SK-N-SH (cell line): ENCODE measurements around the gene MEGF10. TPM values are rescaled to one million over a fixed set of nuclear protein-coding genes. Genes with fewer than 3 reads are reported as not detected.

Experiments
- CTCF ChIA-PET: fragments of 300-600, 350-600 bp; formaldehyde crosslinking; extraction: SDS; loops from one replicate; lab custom pipeline; 2021; lab: Yijun Ruan, JAX
- POLR2A ChIA-PET: fragments of 350-600 bp; sonication (Branson Sonifier 250); formaldehyde crosslinking; extraction: SDS; loops from one replicate; lab custom pipeline; 2020; ENCODE audit warnings: antibody characterized with exemption, inconsistent platforms; lab: Yijun Ruan, JAX
- DNase-seq: peaks from one replicate; pipeline ENCODE4 v3.0.0; 2012
- H2AFZ ChIP-seq: fragments of 200-600 bp; sonication (generic); 2 replicates; pipeline ENCODE4 v1.8.1; 2016; ENCODE audit warnings: antibody characterized with exemption, mild to moderate bottlenecking, low read depth
- H3F3A ChIP-seq: fragments of 200-600 bp; sonication (generic); replicated peaks from 2 replicates; pipeline ENCODE3; 2016; ENCODE audit warnings: antibody characterized with exemption, mild to moderate bottlenecking; ENCODE audit not compliant: insufficient read depth
- H3K27ac ChIP-seq, 2 experiments: fragments of 200-500 bp in 1 of 2; fragments of 200-600 bp in 1 of 2; sonication (Bioruptor generic) in 1 of 2; sonication (generic), shearing (Covaris generic) in 1 of 2; 2 replicates each; pipeline versions ENCODE4 v1.5.1 to v1.6.1; 2014 to 2016; ENCODE audit warnings: low read depth in 2 of 2, inconsistent platforms in 1 of 2, low read length in 1 of 2, mild to moderate bottlenecking in 1 of 2, mixed read lengths in 1 of 2
- H3K27me3 ChIP-seq: fragments of 200-600 bp; sonication (generic), shearing (Covaris generic); 2 replicates; pipeline ENCODE4 v1.6.1; 2016; ENCODE audit warnings: mixed run types; ENCODE audit not compliant: insufficient read depth
- H3K36me3 ChIP-seq, 2 experiments: fragments of 200-500 bp in 1 of 2; fragments of 200-600 bp in 1 of 2; sonication (Bioruptor generic) in 1 of 2; sonication (generic) in 1 of 2; replicated peaks in 1 of 2; 2 replicates each; pipeline versions ENCODE3 to v1.5.1; 2014 to 2016; ENCODE audit warnings: low read length in 1 of 2, mild to moderate bottlenecking in 1 of 2; ENCODE audit not compliant: insufficient read depth in 2 of 2, control insufficient read depth in 1 of 2
- H3K4me1 ChIP-seq, 2 experiments: fragments of 200-500 bp in 1 of 2; fragments of 200-600 bp in 1 of 2; sonication (Bioruptor generic) in 1 of 2; sonication (generic), shearing (Covaris generic) in 1 of 2; 2 replicates each; pipeline versions ENCODE4 v1.5.1 to v1.6.1; 2014 to 2016; ENCODE audit warnings: low read depth in 1 of 2, low read length in 1 of 2, mixed run types in 1 of 2; ENCODE audit not compliant: insufficient read depth in 2 of 2, control insufficient read depth in 1 of 2
- H3K4me2 ChIP-seq: fragments of 200-600 bp; sonication (generic), shearing (Covaris generic); 2 replicates; pipeline ENCODE4 v1.6.1; 2017; ENCODE audit warnings: mixed run types
- H3K4me3 ChIP-seq, 2 experiments: fragments of 200-500 bp in 1 of 2; fragments of 200-600 bp in 1 of 2; sonication (Bioruptor generic) in 1 of 2; sonication (generic), shearing (Covaris generic) in 1 of 2; 2 replicates each; pipeline versions ENCODE4 v1.5.1 to v1.8.1; 2014 to 2016; ENCODE audit warnings: low read depth in 2 of 2, inconsistent platforms in 1 of 2, low read length in 1 of 2, mild to moderate bottlenecking in 1 of 2, mixed read lengths in 1 of 2, moderate library complexity in 1 of 2
- H3K79me2 ChIP-seq: fragments of 200-600 bp; sonication (generic); 2 replicates; pipeline ENCODE4 v1.8.1; 2017; ENCODE audit warnings: mild to moderate bottlenecking; ENCODE audit not compliant: insufficient read depth
- H3K9ac ChIP-seq: fragments of 200-600 bp; sonication (generic); 2 replicates; pipeline ENCODE4 v1.6.1; 2017; ENCODE audit warnings: mixed run types
- H3K9me2 ChIP-seq: fragments of 200-600 bp; sonication (generic); 2 replicates; pipeline ENCODE4 v1.6.1; 2017; ENCODE audit warnings: mixed run types
- H3K9me3 ChIP-seq: fragments of 200-600 bp; sonication (generic); 2 replicates; pipeline ENCODE4 v1.6.1; 2017; ENCODE audit warnings: mixed run types, mild to moderate bottlenecking, moderate library complexity
- H4K20me1 ChIP-seq: fragments of 200-600 bp; sonication (generic); 2 replicates; pipeline ENCODE4 v1.6.1; 2017; ENCODE audit warnings: mild to moderate bottlenecking, mixed run types; ENCODE audit not compliant: insufficient read depth
- CHD2 ChIP-seq: fragments of 150-350 bp; IDR thresholded peaks from 2 replicates; pipeline ENCODE4 v1.6.1; 2018; ENCODE audit warnings: low read length; ENCODE audit not compliant: partially characterized antibody
- ELF1 ChIP-seq: IDR thresholded peaks from 2 replicates; pipeline ENCODE4 v1.4.0; 2012
- FOSL2 ChIP-seq: IDR thresholded peaks from 2 replicates; pipeline ENCODE4 v1.4.0; 2012; ENCODE audit warnings: low read depth, mild to moderate bottlenecking, moderate library complexity, borderline replicate concordance
- GATA2 ChIP-seq: sonication (generic); formaldehyde crosslinking; IDR thresholded peaks from 2 replicates; pipeline ENCODE4 v1.5.0; 2020; ENCODE audit warnings: mild to moderate bottlenecking, missing genetic modification reagents
- IRF3 ChIP-seq: fragments of 150-350 bp; IDR thresholded peaks from 2 replicates; pipeline ENCODE4 v1.6.1; 2016; ENCODE audit warnings: mild to moderate bottlenecking, low read depth, low read length
- JUND ChIP-seq: IDR thresholded peaks from 2 replicates; pipeline ENCODE4 v1.4.0; 2012
- MEF2A ChIP-seq: IDR thresholded peaks from 2 replicates; pipeline ENCODE4 v1.4.0; 2012; ENCODE audit warnings: low read depth, borderline replicate concordance
- NRF1 ChIP-seq: IDR thresholded peaks from 2 replicates; pipeline ENCODE4 v1.6.1; 2012; ENCODE audit warnings: low read depth, mild to moderate bottlenecking, low read length
- POLR2AphosphoS5 ChIP-seq: IDR thresholded peaks from 2 replicates; pipeline ENCODE4 v1.6.1; 2012; ENCODE audit warnings: low read depth, low read length
- RFX5 ChIP-seq: IDR thresholded peaks from 2 replicates; pipeline ENCODE4 v1.6.1; 2012; ENCODE audit warnings: mild to moderate bottlenecking, improper control_type of control experiment, low read length
- SIN3A ChIP-seq: IDR thresholded peaks from 2 replicates; pipeline ENCODE4 v1.6.1; 2012; ENCODE audit warnings: low read depth, mild to moderate bottlenecking, low read length, moderate library complexity, borderline replicate concordance
- SMC3 ChIP-seq: IDR thresholded peaks from 2 replicates; pipeline ENCODE4 v1.6.1; 2012; ENCODE audit warnings: low read depth, low read length, improper control_type of control experiment
- TAF1 ChIP-seq: IDR thresholded peaks from 2 replicates; pipeline ENCODE4 v1.6.1; 2012; ENCODE audit warnings: low read depth, mild to moderate bottlenecking, low read length, moderate library complexity, borderline replicate concordance
- TCF12 ChIP-seq: IDR thresholded peaks from 2 replicates; pipeline ENCODE4 v1.4.0; 2012
- TEAD4 ChIP-seq: IDR thresholded peaks from 2 replicates; pipeline ENCODE4 v1.4.0; 2012; ENCODE audit warnings: mild to moderate bottlenecking, borderline replicate concordance; ENCODE audit not compliant: insufficient read depth
- YY1 ChIP-seq: IDR thresholded peaks from 2 replicates; pipeline ENCODE4 v1.4.0; 2012; ENCODE audit warnings: low read depth, mild to moderate bottlenecking
- WGBS: methylation state at CpG from one replicate; pipeline ENCODE4 v1.1.6; 2017; ENCODE audit warnings: low lambda C conversion rate; 5-methylcytosine and 5-hydroxymethylcytosine counted together
- polyA plus RNA-seq, 3 experiments: library from polyadenylated mRNA; depleted of rRNA; stranded (reverse); fragments of >200 nt; gene quantifications; 2 replicates each; pipeline ENCODE4 v1.2.3, GENCODE V29; 2012
- TF ChIP-seq, protein P1 (sequence below): fragments of 200-600 bp; sonication (generic); IDR thresholded peaks from 2 replicates; pipeline ENCODE4 v1.6.1; 2017; ENCODE audit warnings: antibody characterized with exemption, mild to moderate bottlenecking, moderate library complexity
- TF ChIP-seq, protein P2 (sequence below): IDR thresholded peaks from 2 replicates; pipeline ENCODE4 v1.4.0; 2012; ENCODE audit warnings: low read depth, borderline replicate concordance

MEGF10 gene
- polyA plus RNA-seq, 1 of the 3 experiments (the other 2 are of a cell fraction), result 1.1 TPM

DNA sequence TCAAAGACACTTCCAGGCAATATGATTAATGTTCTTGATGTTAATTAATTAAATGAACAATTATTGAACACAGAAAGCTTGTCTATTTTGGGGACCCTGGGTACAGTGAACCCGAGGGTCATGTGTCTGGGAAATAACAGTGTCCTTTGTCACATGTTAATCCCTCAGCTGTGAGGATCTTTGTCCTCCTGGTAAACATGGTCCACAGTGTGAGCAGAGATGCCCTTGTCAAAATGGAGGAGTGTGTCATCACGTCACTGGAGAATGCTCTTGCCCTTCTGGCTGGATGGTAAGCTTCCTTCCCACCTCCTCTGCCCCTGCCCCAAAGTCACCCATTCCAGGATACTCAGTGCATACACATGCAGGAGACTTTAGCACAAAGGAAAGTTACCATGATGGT lies 107.9 kb downstream of the MEGF10 start:
- ChIA-PET CTCF (no interaction called here), POLR2A (no interaction called here)
- Histone ChIP-seq H3F3A (no peaks in the 10 kb centered on the region), H3K4me3 (no peak overlapping the region), H3K27me3 (no peaks in the 10 kb centered on the region), H3K9me2 (no peaks in the 10 kb centered on the region), H3K27ac (no peak overlapping the region), H3K9ac (no peak overlapping the region), H3K4me1 (no peaks in the 10 kb centered on the region; a peak in 1 of 4 replicates), H3K36me3 (no peaks in the 10 kb centered on the region), H3K79me2 (no peaks in the 10 kb centered on the region), H3K4me2 (no peak overlapping the region), H2AFZ (no peak overlapping the region), H3K9me3 (no peaks in the 10 kb centered on the region), H4K20me1 (no peaks in the 10 kb centered on the region)
- no peak for DNase-seq
- 37% methylated on average over 2 of the region's 2 CpGs for WGBS
- TF ChIP-seq FOSL2 (no peak), SIN3A (no peak), SMC3 (no peak), CHD2 (no peak), GATA2 (no peak), TAF1 (no peak), TCF12 (no peak), YY1 (no peak), NRF1 (no peak), RFX5 (no peak), JUND (no peak), TEAD4 (no peak), POLR2AphosphoS5 (no peak), ELF1 (no peak), IRF3 (no peak), MEF2A (no peak)
- TF ChIP-seq, protein P1, sequence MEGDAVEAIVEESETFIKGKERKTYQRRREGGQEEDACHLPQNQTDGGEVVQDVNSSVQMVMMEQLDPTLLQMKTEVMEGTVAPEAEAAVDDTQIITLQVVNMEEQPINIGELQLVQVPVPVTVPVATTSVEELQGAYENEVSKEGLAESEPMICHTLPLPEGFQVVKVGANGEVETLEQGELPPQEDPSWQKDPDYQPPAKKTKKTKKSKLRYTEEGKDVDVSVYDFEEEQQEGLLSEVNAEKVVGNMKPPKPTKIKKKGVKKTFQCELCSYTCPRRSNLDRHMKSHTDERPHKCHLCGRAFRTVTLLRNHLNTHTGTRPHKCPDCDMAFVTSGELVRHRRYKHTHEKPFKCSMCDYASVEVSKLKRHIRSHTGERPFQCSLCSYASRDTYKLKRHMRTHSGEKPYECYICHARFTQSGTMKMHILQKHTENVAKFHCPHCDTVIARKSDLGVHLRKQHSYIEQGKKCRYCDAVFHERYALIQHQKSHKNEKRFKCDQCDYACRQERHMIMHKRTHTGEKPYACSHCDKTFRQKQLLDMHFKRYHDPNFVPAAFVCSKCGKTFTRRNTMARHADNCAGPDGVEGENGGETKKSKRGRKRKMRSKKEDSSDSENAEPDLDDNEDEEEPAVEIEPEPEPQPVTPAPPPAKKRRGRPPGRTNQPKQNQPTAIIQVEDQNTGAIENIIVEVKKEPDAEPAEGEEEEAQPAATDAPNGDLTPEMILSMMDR, result no peak
- TF ChIP-seq, protein P2, sequence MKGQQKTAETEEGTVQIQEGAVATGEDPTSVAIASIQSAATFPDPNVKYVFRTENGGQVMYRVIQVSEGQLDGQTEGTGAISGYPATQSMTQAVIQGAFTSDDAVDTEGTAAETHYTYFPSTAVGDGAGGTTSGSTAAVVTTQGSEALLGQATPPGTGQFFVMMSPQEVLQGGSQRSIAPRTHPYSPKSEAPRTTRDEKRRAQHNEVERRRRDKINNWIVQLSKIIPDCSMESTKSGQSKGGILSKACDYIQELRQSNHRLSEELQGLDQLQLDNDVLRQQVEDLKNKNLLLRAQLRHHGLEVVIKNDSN, result no peak
